K562 (cell line): ENCODE results near the gene LY6G5B. TPM values are rescaled to one million over a fixed set of nuclear protein-coding genes. Genes with fewer than 3 reads are reported as not detected.

Experiments
- ATAC-seq: fragments of 200-7000 bp; cut with Tn5 transposase; 3 replicates; pipeline ENCODE4 v1.9.1; 2020; ENCODE audit warnings: moderate library complexity
- BruUV-seq: library from RNA; stranded (reverse); fragments of 400-500 nt; replicated peaks from 2 replicates; lab custom pipeline; 2021; lab: Mats Ljungman, UMichigan
- CTCF ChIA-PET: fragments of 300-600 bp; formaldehyde crosslinking; extraction: SDS; loops from one replicate; lab custom pipeline; 2021; ENCODE audit warnings: low intra/inter-chr PET ratio; lab: Yijun Ruan, JAX
- POLR2A ChIA-PET: fragments of 300-600, 350-650 bp; sonication (Branson Sonifier 250); formaldehyde crosslinking; extraction: SDS; loops from one replicate; lab custom pipeline; 2021; ENCODE audit warnings: antibody characterized with exemption, inconsistent platforms; lab: Yijun Ruan, JAX
- DNase-seq, 4 experiments: peaks; one replicate each; pipeline versions ENCODE4 v3.0.0 to v3.0.0-alpha.2; 2011 to 2018; ENCODE audit warnings: low spot score in 3 of 4, mixed read lengths in 3 of 4; ENCODE audit errors: extremely low read depth in 1 of 4
- FAIRE-seq: peaks from 2 replicates; lab custom pipeline; 2011; peaks lifted over from hg19 to GRCh38; lab: Jason Lieb, UNC
- H2AFZ ChIP-seq: 2 replicates; pipeline ENCODE4 v1.6.0; 2011; ENCODE audit warnings: low read depth, low read length, control low read depth, inconsistent platforms
- H3K27ac ChIP-seq: fragments of 200-600 bp; 3 replicates; pipeline ENCODE4 v1.8.0; 2011; ENCODE audit warnings: low read depth, mild to moderate bottlenecking, control low read depth, inconsistent platforms, low read length, moderate library complexity, mixed read lengths; ENCODE audit errors: extremely low read depth
- H3K27me3 ChIP-seq, 2 experiments: fragments of 300-600 bp in 1 of 2; 2 replicates in 1 of 2; 3 replicates in 1 of 2; pipeline versions ENCODE4 v1.6.0 to v1.8.0; 2011; ENCODE audit warnings: inconsistent platforms in 2 of 2, low read length in 2 of 2, mild to moderate bottlenecking in 1 of 2, mixed read lengths in 1 of 2, moderate library complexity in 1 of 2; ENCODE audit not compliant: control insufficient read depth in 2 of 2, insufficient read depth in 2 of 2
- H3K36me3 ChIP-seq: fragments of 300-600 bp; 3 replicates; pipeline ENCODE4 v1.8.0; 2011; ENCODE audit warnings: mild to moderate bottlenecking, low read length, inconsistent platforms; ENCODE audit not compliant: control insufficient read depth, insufficient read depth
- H3K4me1 ChIP-seq, 2 experiments: fragments of 200-600 bp in 1 of 2; replicated peaks in 1 of 2; 2 replicates in 1 of 2; 3 replicates in 1 of 2; pipeline versions ENCODE4 v1.5.1 to v1.8.0; 2011; ENCODE audit warnings: inconsistent platforms in 2 of 2, low read length in 2 of 2, mild to moderate bottlenecking in 1 of 2, mixed read lengths in 1 of 2, moderate library complexity in 1 of 2; ENCODE audit not compliant: control insufficient read depth in 2 of 2, insufficient read depth in 2 of 2
- H3K4me2 ChIP-seq: 2 replicates; pipeline ENCODE4 v1.6.1; 2011; ENCODE audit warnings: low read length, control low read depth, inconsistent platforms, mixed read lengths; ENCODE audit not compliant: insufficient read depth
- H3K4me3 ChIP-seq: fragments of 200-600 bp; sonication (generic), shearing (Covaris generic); 2 replicates; pipeline ENCODE4 v1.5.1; 2016; ENCODE audit warnings: control low read depth, inconsistent platforms
- H3K79me2 ChIP-seq: fragments of 200-600 bp; 3 replicates; pipeline ENCODE4 v1.8.0; 2011; ENCODE audit warnings: low read length, inconsistent platforms; ENCODE audit not compliant: control insufficient read depth, insufficient read depth
- H3K9ac ChIP-seq, 2 experiments: 2 replicates each; pipeline versions ENCODE4 v1.6.0 to v1.6.1; 2011; ENCODE audit warnings: low read depth in 2 of 2, low read length in 2 of 2, control low read depth in 1 of 2, inconsistent platforms in 1 of 2, mild to moderate bottlenecking in 1 of 2, mixed read lengths in 1 of 2; ENCODE audit not compliant: insufficient read depth in 1 of 2
- H3K9me1 ChIP-seq: one replicate; pipeline ENCODE4 v1.6.0; 2011; ENCODE audit warnings: inconsistent platforms, mild to moderate bottlenecking, low read length, moderate library complexity; ENCODE audit not compliant: control insufficient read depth, insufficient read depth
- H3K9me3 ChIP-seq: replicated peaks from 2 replicates; pipeline ENCODE4 v1.5.1; 2011; ENCODE audit warnings: low read depth, low read length, inconsistent platforms; ENCODE audit not compliant: control insufficient read depth, insufficient read depth
- H4K20me1 ChIP-seq: replicated peaks from 2 replicates; pipeline ENCODE4 v1.6.1; 2011; ENCODE audit warnings: low read length, inconsistent platforms, mixed read lengths; ENCODE audit not compliant: control insufficient read depth, insufficient read depth
- ARID1B ChIP-seq: fragments of 450-650 bp; IDR thresholded peaks from 2 replicates; pipeline ENCODE4 v1.6.1; 2016; ENCODE audit warnings: antibody characterized with exemption, mild to moderate bottlenecking, inconsistent platforms
- FOXP1 ChIP-seq: sonication (generic); formaldehyde crosslinking; IDR thresholded peaks from 2 replicates; pipeline ENCODE4 v1.8.0; 2022; ENCODE audit warnings: mild to moderate bottlenecking, missing genetic modification reagents
- HMG20A ChIP-seq: fragments of 450-650 bp; formaldehyde crosslinking; conservative IDR thresholded peaks from 2 replicates; pipeline ENCODE4 v1.4.0; 2020; ENCODE audit warnings: mild to moderate bottlenecking, mixed read lengths
- NRF1 ChIP-seq, 2 experiments: fragments of 450-650 bp; IDR thresholded peaks in 1 of 2; conservative IDR thresholded peaks in 1 of 2; 2 replicates each; pipeline ENCODE4 v1.6.1; 2014; ENCODE audit warnings: mild to moderate bottlenecking in 2 of 2
- RBM15 ChIP-seq: fragments of 200-400 bp; formaldehyde crosslinking; IDR thresholded peaks from 2 replicates; pipeline ENCODE4 v1.6.1; 2018; ENCODE audit warnings: mild to moderate bottlenecking, low read length, moderate library complexity; ENCODE audit not compliant: insufficient read depth
- ZNF165 ChIP-seq: fragments of 250-450 bp; sonication (Bioruptor Pico); IDR thresholded peaks from 2 replicates; pipeline ENCODE4 v1.4.0; 2020; ENCODE audit warnings: borderline replicate concordance
- ZNF57 ChIP-seq: fragments of 450-650 bp; formaldehyde crosslinking; IDR thresholded peaks from 2 replicates; pipeline ENCODE4 v1.4.0; 2020; ENCODE audit warnings: mild to moderate bottlenecking, moderate library complexity
- WGBS: fragments of 100-300 bp; shearing (Covaris generic); methylation state at CpG from one replicate; pipeline ENCODE4 v1.1.6; 2016; ENCODE audit warnings: low coverage, mixed read lengths; ENCODE audit not compliant: insufficient coverage; ENCODE audit errors: missing lambda C conversion rate; 5-methylcytosine and 5-hydroxymethylcytosine counted together
- in situ Hi-C: fragments of 300-500 bp; cut with MboI; formaldehyde crosslinking; loops from 4 replicates; pipeline ENCODE4 v1.15.0; 2018; ENCODE audit warnings: inconsistent platforms, mixed read lengths
- intact Hi-C: fragments of 100-400 bp; cut with micrococcal nuclease; formaldehyde crosslinking; loops from 2 replicates; pipeline ENCODE4 v1.14.2; 2022
- polyA plus RNA-seq, 8 experiments: library from polyadenylated mRNA; depleted of rRNA in 4 of 8; stranded (reverse) in 5 of 8; unstranded in 3 of 8; fragments of >200 nt; fragmentation: Nextera tagmentation in 2 of 8; fragmentation: Illumina TruSeq in 1 of 8; extraction: Ambion mirVana in 2 of 8; extraction: Trizol in 1 of 8; gene quantifications; 2 replicates each; pipeline versions ENCODE4 v1.2.1 to v1.2.3, GENCODE V29; 2011 to 2014; ENCODE audit warnings: inconsistent platforms in 1 of 8, missing spikeins in 1 of 8
- total RNA-seq, 7 experiments: library from RNA; depleted of rRNA in 6 of 7; stranded (reverse); fragments of >200 nt in 6 of 7; fragmentation: Illumina TruSeq in 2 of 7; extraction: Trizol in 2 of 7; gene quantifications; 2 replicates each; pipeline versions ENCODE4 v1.2.1 to v1.2.3, GENCODE V29; 2011 to 2021; ENCODE audit warnings: low replicate concordance in 1 of 7
- TF ChIP-seq, protein P1 (sequence below): sonication (generic); formaldehyde crosslinking; IDR thresholded peaks from 2 replicates; pipeline ENCODE4 v1.8.0; 2023; ENCODE audit warnings: mild to moderate bottlenecking, missing genetic modification reagents
- TF ChIP-seq, protein P2 (sequence below): fragments of 450-650 bp; formaldehyde crosslinking; IDR thresholded peaks from 2 replicates; pipeline ENCODE4 v1.4.0; 2020; ENCODE audit warnings: mild to moderate bottlenecking, moderate library complexity

LY6G5B gene
- total and polyA plus RNA-seq, 9 of the 15 experiments (the other 6 are each of a cell fraction or from before 2014, with no cell fraction given), result 6.0 to 27.0 (median 7.5) TPM

DNA sequence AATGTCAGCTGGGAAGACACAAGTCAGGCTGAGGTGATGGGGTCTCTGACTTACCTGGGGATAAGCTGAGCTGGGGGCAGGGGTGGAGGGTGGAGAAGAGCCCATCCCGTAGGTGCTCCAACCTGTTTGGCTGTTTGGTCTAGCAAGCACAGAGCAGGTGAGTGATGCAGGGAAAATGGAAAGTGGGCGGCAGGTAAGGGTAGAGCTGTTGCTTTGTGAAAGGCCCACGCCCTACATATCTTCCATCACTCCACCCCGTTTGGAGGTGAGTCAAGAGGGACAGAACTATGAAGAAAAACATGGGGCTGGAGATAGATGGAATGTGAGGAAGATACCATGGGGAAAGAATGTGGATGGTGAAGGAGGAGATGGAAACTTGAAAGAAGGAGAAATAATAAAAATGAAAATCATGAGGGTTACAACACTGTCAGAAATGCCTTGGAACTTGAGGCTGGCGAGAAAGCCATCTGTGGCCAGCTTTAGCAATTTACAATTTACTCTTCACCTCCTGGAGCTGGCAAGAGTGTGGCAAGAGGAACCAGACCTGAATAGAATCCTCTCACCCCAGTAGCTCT lies 50.5 kb downstream of the LY6G5B start:
- no peak overlapping the region for H3K27ac ChIP-seq
- no TSS peak for BruUV-seq
- FAIRE-seq, result no peak
- ChIA-PET CTCF (no interaction called here), POLR2A (interaction anchor here (0.7 to 15.0 kb wide), 9 partner anchors 8 to 146 kb away, joined by 3 to 236 read pairs (median 3); partner anchors contain the start of genes ABHD16A, CLIC1, DDAH2 and GPANK1)
- no peaks in the 10 kb centered on the region for H3K9me3 ChIP-seq
- no peak for ATAC-seq
- H3K4me3 ChIP-seq, result no peak overlapping the region
- H4K20me1 ChIP-seq, result no peaks in the 10 kb centered on the region
- no peaks in the 10 kb centered on the region for H3K79me2 ChIP-seq
- H3K9me1 ChIP-seq, result no peaks in the 10 kb centered on the region
- DNase-seq, result no peak
- intact Hi-C loops, result no loop called here
- no peaks in the 10 kb centered on the region for H3K27me3 ChIP-seq
- H2AFZ ChIP-seq, result no peak overlapping the region
- H3K4me1 ChIP-seq, result peaks cover 16 to 23% of the 10 kb centered on the region in 2 experiments; a peak in 4 of 5 replicates
- TF ChIP-seq HMG20A (CRISPR knock-in tag) (no peak), NRF1 (conservative IDR thresholded peaks at IDR 0.05 in 1 of 2, IDR thresholded peaks at IDR 0.05 in 1 of 2) (no peak), FOXP1 (CRISPR knock-in tag) (no peak), RBM15 (no peak), ZNF57 (CRISPR knock-in tag) (no peak), ARID1B (no peak), ZNF165 (CRISPR knock-in tag) (no peak)
- TF ChIP-seq, protein P1, sequence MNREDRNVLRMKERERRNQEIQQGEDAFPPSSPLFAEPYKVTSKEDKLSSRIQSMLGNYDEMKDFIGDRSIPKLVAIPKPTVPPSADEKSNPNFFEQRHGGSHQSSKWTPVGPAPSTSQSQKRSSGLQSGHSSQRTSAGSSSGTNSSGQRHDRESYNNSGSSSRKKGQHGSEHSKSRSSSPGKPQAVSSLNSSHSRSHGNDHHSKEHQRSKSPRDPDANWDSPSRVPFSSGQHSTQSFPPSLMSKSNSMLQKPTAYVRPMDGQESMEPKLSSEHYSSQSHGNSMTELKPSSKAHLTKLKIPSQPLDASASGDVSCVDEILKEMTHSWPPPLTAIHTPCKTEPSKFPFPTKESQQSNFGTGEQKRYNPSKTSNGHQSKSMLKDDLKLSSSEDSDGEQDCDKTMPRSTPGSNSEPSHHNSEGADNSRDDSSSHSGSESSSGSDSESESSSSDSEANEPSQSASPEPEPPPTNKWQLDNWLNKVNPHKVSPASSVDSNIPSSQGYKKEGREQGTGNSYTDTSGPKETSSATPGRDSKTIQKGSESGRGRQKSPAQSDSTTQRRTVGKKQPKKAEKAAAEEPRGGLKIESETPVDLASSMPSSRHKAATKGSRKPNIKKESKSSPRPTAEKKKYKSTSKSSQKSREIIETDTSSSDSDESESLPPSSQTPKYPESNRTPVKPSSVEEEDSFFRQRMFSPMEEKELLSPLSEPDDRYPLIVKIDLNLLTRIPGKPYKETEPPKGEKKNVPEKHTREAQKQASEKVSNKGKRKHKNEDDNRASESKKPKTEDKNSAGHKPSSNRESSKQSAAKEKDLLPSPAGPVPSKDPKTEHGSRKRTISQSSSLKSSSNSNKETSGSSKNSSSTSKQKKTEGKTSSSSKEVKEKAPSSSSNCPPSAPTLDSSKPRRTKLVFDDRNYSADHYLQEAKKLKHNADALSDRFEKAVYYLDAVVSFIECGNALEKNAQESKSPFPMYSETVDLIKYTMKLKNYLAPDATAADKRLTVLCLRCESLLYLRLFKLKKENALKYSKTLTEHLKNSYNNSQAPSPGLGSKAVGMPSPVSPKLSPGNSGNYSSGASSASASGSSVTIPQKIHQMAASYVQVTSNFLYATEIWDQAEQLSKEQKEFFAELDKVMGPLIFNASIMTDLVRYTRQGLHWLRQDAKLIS (CRISPR knock-in tag), result no peak
- TF ChIP-seq, protein P2, sequence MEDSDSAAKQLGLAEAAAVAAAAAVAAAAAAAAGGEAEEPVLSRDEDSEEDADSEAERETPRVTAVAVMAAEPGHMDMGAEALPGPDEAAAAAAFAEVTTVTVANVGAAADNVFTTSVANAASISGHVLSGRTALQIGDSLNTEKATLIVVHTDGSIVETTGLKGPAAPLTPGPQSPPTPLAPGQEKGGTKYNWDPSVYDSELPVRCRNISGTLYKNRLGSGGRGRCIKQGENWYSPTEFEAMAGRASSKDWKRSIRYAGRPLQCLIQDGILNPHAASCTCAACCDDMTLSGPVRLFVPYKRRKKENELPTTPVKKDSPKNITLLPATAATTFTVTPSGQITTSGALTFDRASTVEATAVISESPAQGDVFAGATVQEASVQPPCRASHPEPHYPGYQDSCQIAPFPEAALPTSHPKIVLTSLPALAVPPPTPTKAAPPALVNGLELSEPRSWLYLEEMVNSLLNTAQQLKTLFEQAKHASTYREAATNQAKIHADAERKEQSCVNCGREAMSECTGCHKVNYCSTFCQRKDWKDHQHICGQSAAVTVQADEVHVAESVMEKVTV (CRISPR knock-in tag), result no peak
- TF ChIP-seq, all 486 proteins: peak for 0
- Histone ChIP-seq H3K9ac (peak overlapping the region in 1 of 2 experiments; percentile 61; a peak in 2 of 4 replicates), H3K4me2 (no peak overlapping the region), H3K36me3 (no peaks in the 10 kb centered on the region)
- in situ Hi-C loops, result no loop called here
- 35% methylated on average over 5 of the region's 5 CpGs for WGBS
